Fibroblast of skin of left quadriceps (primary cell): Measurements from ENCODE around the gene COL18A1.

Experiments used
- DNase-seq, 2 experiments: peaks; one replicate each; pipeline ENCODE4 v3.0.0-alpha.2; 2013; ENCODE audit warnings: low read depth in 2 of 2

The COL18A1 gene

GRCh38 chr21:45535341-45536081 is 130.5 kb downstream of the COL18A1 start:
- DNase-seq = no peak

DNA sequence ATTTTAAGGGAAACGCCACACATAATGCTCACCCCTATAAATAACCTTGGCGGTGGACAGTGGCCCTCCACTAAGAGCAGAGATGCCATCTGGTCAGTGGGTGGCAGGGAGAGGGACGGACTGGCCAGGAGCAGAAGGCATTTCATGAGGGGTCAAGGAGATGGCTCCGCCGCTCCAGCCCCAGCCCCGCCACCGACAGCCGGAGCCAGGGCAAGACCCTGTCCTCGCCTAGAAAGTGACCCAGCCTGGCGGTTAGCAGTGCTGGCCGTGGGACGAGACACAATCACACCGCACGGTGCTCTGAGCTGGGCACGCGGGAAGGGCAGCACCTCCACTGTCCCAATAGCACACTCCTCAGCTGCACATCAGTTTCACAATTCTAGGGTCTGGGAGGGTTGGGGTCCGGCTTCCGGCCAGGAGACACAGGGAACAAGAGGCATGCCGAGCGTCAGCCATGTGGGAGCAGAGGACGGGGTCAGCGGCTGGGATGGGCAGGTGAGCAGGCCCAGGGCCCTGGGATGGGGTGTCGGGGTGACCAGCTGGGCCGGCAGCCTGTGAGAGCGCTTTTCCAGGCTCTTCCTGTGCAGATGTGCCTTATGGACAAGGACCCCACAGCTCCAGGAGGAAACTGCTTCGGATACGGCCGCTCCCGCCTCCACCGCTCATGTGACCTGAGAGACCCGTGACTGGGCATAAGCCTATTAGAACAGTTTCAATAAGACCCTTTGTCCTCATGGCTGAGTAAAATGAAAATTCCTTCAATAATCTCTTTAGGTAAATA is 131.5 kb downstream of the COL18A1 start:
- no peak for DNase-seq

DNA sequence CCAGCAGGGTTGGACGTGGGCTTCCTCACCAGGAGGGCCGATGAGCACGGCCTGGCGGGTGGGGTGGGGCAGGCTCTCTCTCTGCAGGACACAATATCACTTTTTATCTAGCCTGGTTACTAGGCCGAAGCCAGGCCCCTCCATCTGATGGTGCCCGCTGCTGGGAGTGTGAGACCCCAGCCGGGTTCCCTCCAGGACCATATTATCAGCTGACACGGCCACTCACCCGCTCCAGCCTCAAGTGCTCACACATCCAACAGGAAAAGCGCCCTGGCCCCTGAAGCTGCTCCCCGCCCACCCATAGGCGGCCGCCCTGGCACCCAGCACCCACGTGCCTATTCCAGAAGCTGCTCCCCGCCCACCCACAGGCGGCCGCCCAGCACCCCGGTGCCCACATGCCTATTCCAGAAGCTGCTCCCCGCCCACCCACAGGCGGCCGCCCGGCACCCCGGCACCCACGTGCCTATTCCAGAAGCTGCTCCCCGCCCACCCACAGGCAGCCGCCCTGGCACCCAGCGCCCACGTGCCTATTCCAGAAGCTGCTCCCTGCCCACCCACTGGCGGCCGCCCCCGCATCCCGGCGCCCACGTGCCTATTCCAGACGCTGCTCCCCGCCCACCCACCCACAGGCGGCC is 132.3 kb downstream of the COL18A1 start:
- no peak for DNase-seq

GRCh38 chr21:45537746-45538291 is 132.9 kb downstream of the COL18A1 start:
- DNase-seq = no peak

DNA sequence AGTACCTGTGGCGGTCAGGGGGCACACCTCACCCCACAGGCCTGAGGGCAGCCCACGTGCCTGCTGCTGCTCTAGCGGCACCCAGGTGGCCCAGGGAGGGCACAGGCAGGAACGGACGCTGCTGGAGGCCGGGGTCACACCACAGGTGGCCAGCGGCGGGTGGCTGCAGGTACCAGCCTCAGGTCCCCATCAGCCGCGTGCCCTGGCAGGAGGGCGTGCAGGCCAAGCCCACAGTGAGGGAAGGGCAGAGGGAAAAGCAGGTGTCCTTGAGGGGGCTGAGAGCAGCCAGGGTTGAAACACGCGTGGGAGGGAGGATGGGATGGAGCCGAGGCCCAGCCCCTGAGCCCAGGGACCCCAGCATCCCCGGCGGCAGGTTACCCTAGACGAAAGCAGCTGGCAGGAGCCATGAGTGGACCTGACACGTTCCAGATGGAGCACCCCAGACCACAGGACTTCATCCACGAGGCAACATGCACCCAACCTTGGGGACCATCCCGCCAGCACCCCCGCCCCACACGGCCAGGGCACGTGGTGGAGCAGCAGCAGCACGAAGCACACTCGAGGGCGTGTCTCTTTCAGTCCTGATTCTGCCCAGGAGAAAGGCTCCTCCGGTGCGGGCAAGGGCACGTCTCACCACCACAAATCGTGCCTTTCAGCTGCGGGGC is 133.5 kb downstream of the COL18A1 start:
- no peak for DNase-seq

GRCh38 chr21:45539046-45539795 is 134.3 kb downstream of the COL18A1 start:
- DNase-seq = no peak

GRCh38 chr21:45539796-45540600 is 135.0 kb downstream of the COL18A1 start:
- no peak for DNase-seq

DNA sequence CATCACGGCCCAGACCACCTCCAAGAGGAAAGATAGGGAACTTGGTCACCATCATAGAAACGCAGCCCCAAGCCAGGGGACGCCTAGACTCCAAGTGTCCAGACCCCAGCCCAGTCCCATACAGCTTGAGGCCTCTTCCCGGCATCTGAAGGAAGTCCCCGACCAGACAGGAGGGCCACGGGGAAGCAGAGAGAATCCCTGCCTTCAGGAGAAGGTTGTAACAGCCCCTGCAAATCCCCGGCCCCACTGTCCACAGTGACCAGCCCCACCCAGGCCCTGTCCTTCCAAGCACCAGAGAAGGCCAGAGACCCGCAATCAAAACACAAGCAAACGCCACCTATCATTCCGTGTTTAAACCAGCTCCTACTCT is 135.6 kb downstream of the COL18A1 start:
- no peak for DNase-seq

DNA sequence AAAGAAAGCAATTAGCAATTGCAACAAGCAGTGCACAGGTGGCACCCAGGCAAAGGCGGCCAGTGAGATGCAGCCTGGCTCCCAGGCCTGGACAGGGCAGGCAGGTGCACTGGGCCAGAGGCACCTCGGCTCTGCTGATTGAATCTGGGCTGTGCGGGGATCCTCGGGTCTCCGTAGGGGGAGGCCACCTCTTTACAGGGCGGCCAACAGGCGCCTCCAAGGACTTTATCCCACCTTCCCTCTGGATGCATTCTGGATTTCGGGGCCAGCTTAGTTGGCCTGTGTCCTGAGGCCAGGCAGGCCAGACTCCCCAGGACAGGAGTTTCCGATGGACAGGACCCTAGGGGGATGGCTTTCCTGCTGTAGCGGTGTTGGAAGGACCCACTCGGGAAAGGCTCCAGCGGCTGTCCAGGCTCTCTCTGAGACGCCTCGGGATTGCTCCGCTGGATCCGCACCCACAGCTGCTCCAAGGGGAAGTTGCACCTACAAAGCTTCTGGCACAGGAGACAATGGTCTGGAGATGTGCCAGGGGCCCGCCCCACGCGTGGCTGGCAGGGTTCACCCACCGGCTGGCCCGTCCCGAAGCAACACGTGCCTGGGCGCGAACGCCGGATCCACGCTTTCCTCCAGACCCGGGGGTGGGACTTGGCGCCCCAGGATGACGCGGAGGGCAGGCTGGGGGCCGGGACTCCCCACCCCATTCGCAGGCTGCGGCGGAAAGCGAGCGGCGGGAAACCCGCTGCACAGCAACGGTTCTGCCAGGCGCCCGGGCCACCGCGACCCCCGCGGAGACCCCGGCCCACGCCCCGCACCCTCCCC is 136.5 kb downstream of the COL18A1 start:
- DNase-seq = peak in 1 of 2 experiments; percentile 15

DNA sequence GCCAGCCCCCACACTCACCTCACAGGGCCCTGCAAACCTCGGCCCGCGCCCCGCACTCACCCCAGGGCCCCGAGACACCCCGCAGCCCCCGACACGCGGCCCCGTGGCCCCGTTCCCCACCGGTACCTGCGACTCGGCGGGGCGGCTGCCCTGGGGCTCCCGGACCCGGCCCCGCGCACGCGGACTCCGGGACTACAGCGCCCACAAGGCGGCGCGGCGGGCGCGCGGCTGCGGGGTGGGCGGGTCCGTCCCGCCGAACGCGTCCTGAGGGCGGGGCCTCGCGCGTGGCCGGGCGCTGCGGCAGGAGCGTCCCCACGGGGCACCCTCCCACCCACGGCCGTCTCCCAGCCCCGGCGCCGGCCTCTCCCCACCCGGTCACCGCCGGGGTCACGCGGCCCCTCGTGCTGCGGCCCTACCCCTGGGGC is 137.3 kb downstream of the COL18A1 start, which contains the start of gene SLC19A1:
Gene SLC19A1 (minus strand): TSS at position 199 of the 425 bp plus-strand sequence. CDS start 4,481 bp downstream, outside the sequence.
- peak in 1 of 2 experiments; percentile 20 for DNase-seq

- DNase-seq = no peak
Measured at GRCh38 chr21:45542667-45543370, 137.9 kb downstream of the COL18A1 start.

DNA sequence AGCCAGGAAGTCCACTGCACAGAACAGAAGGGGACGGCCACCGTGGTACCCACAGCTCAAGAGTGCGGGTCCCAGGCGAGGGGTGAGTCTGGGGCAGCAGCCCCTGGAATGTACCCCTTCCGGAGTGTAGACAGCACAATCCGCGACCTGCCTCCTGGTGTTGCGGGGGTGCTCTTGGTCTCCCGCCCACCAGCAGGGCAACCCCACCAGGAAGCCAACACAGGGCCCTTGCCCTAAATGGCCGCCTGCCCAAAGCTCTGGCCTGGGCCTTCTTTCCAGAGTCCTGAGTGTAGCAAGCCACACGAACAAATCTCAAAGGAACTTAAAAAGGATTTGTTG is 138.4 kb downstream of the COL18A1 start:
- no peak for DNase-seq

DNA sequence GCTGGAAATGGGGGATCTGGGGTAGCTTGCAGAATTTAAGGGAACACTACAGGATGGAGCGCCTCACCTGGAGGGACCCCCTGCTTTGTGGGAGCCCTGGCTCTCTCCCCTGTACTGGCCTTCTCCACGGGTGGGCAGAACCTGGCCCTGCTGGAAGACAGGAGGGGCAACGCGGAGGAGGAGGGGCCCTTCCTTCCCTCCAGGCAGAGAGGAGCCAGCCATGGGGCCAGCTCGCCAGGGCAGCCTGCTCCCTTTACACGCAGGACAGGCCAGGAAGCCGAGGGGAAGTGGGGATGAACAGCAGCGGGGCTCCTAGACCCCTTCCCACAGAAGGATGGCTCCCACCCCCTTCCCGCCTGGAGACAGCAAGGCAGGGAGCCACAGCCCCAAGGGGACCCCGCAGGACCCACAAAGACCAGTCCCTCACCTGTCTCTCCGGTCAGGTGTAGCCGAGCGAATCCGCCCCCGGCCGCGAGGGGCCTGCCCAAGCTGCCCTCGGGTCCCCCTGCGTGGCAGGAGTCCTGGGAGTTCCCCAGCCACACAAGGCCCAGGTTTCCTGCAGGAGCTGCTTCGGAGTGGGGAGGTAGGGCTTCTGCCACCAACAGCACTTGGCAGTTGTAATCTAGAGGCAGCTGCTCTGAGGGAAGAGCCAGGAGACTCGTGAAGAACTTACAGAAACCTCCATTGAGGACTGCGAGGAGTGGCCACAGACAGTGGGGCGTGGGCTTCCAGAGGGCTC is 138.9 kb downstream of the COL18A1 start:
- no peak for DNase-seq

DNA sequence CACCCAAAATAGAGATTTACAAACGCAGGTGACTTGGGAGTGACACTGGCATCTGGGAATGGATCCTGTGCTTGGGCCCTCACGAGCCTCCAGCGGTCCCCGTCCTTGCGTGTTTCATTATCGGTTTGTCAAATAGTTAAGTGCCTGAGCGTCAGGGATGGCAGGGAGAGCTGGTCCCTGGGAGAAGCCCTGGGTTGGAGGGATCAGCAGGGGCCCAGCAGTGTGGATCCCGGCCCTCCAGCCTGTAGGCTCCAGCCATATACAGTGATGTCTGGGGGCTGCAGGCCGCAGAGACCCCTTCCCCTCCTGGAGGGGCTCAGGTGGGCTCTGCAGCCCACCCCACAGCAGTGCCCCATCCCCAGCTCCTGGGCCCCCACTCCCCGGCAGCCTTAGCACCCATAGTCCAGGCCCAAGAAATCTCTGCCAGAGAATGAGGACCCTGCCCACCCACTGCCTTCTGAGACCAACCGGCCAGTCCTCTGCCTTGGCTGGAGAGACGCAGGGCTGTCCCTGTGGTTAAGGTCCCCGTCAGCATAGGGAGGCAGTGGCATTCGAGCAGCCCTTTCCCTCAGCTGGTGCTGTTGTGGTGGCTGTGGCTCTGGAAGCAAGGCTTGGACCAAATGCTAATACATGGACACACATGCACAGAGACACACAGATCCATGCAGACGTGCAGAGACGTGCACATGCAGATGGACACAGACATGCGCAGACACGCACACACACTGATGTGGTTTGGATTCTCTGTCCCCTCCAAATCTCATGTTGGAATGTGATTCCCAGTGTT is 139.7 kb downstream of the COL18A1 start:
- no peak for DNase-seq

GRCh38 chr21:45545236-45545570 is 140.2 kb downstream of the COL18A1 start:
- no peak for DNase-seq

DNA sequence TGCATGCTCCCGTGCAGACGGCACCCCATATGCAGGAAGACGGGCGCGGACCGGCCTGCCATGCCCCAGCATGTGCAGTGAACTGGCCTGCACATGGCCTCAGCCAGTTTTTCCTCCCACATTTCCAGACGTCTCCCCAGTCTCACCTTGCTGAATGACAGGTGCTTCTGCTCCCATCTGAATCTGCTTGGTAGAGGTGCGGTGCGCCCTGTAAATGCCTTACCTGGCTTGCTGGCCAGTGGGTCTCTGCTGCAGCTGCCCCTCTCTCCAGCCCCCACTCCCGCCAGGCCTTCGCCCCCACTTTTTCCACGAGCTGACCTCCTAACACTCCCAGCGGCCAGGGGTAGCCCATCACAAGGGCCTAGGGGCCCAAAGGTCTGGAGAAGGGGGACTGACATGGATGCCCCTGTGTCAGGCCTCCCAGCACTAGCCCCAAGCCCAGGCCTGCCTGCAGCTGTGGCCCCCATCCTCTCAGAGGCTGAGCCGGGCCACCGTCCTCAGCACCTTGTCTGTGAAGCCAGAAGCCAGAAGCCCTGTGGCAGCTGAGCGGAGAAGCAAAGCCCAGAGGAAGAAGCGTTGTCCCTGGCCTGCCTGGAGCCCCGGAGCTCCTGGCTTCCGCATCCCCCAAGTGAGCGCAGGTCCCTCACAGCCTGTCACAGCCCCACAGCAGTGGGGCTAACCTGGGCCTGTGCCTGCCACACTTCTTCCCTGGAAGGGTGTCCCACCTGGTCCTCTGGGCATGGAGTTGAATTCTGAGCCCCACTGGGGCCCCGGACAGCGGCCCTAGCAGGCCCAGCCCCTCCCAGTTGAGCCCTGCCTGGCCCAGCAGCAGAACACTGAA is 140.9 kb downstream of the COL18A1 start:
- DNase-seq = no peak
